Activated CD4-positive, alpha-beta T cell treated with anti-CD3 and anti-CD28 coated beads, Interleukin-2, amount 10 ng/mL, durations not matched to agents 24 days and 14 days (primary cell): ENCODE data around the gene STRIP1. TPM values are rescaled to one million over a fixed set of nuclear protein-coding genes. Genes with fewer than 3 reads are reported as not detected.

Source experiments
- DNase-seq: peaks from one replicate; pipeline ENCODE4 v3.0.0; 2022
- H3K27ac Mint-ChIP-seq: one replicate; pipeline ENCODE4 v1.8.0; 2022; ENCODE audit warnings: mild to moderate bottlenecking, mixed read lengths
- H3K27me3 Mint-ChIP-seq: one replicate; pipeline ENCODE4 v1.8.0; 2022; ENCODE audit warnings: mixed read lengths
- H3K36me3 Mint-ChIP-seq: one replicate; pipeline ENCODE4 v1.8.0; 2022; ENCODE audit warnings: low read depth, mild to moderate bottlenecking, mixed read lengths
- H3K4me1 Mint-ChIP-seq: one replicate; pipeline ENCODE4 v1.8.0; 2021; ENCODE audit warnings: mixed read lengths
- H3K4me3 Mint-ChIP-seq: one replicate; pipeline ENCODE4 v1.8.0; 2022; ENCODE audit warnings: mild to moderate bottlenecking, moderate library complexity, mixed read lengths
- H3K9me3 Mint-ChIP-seq: one replicate; pipeline ENCODE4 v1.8.0; 2021; ENCODE audit warnings: mixed read lengths
- intact Hi-C: fragments of 100-400 bp; cut with micrococcal nuclease; formaldehyde crosslinking; loops from one replicate; pipeline ENCODE4 v1.15.1; 2023
- total RNA-seq: library from RNA; stranded (reverse); gene quantifications from 2 replicates; pipeline ENCODE4 v1.2.3, GENCODE V29; 2022

The STRIP1 gene
- total RNA-seq, 1 donor from 2014 or later, result 41.0 TPM

- intact Hi-C loops, result no loop called here
- Mint-ChIP-seq H3K27me3 (no peaks in the 10 kb centered on the region), H3K27ac (no peak overlapping the region), H3K4me3 (no peak overlapping the region), H3K36me3 (peaks cover 31% of the 10 kb centered on the region), H3K9me3 (no peaks in the 10 kb centered on the region), H3K4me1 (no peaks in the 10 kb centered on the region)
- no peak for DNase-seq
These were observed 26.2 kb downstream of the STRIP1 start for GRCh38 chr1:110060662-110061060.

- H3K4me3 Mint-ChIP-seq, result no peak overlapping the region
- intact Hi-C loops, result no loop called here
- H3K27me3 Mint-ChIP-seq, result peaks cover 5% of the 10 kb centered on the region
- peaks cover 27% of the 10 kb centered on the region for H3K36me3 Mint-ChIP-seq
- H3K27ac Mint-ChIP-seq, result no peak overlapping the region
- no peaks in the 10 kb centered on the region for H3K9me3 Mint-ChIP-seq
- no peak for DNase-seq
- no peaks in the 10 kb centered on the region for H3K4me1 Mint-ChIP-seq
These were observed 26.9 kb downstream of the STRIP1 start for GRCh38 chr1:110061341-110061740.

GRCh38 chr1:110062612-110063011, 28.2 kb downstream of the STRIP1 start:
- Mint-ChIP-seq H3K4me1 (no peaks in the 10 kb centered on the region), H3K27ac (no peak overlapping the region), H3K4me3 (no peak overlapping the region), H3K9me3 (no peaks in the 10 kb centered on the region), H3K36me3 (peaks cover 17% of the 10 kb centered on the region), H3K27me3 (peaks cover 16% of the 10 kb centered on the region)
- intact Hi-C loops, result no loop called here
- DNase-seq, result no peak

- intact Hi-C loops, result no loop called here
- Mint-ChIP-seq H3K9me3 (no peaks in the 10 kb centered on the region), H3K27me3 (peaks cover 26% of the 10 kb centered on the region), H3K36me3 (peaks cover 14% of the 10 kb centered on the region), H3K27ac (no peak overlapping the region), H3K4me1 (peaks cover 8% of the 10 kb centered on the region), H3K4me3 (no peak overlapping the region)
- no peak for DNase-seq
These were observed 29.4 kb downstream of the STRIP1 start for GRCh38 chr1:110063781-110064180.

GRCh38 chr1:110064576-110065337, 30.3 kb downstream of the STRIP1 start:
- H3K27ac Mint-ChIP-seq, result no peak overlapping the region
- intact Hi-C loops, result no loop called here
- peaks cover 14% of the 10 kb centered on the region for H3K36me3 Mint-ChIP-seq
- no peak for DNase-seq
- H3K4me1 Mint-ChIP-seq, result peaks cover 8% of the 10 kb centered on the region
- H3K4me3 Mint-ChIP-seq, result no peak overlapping the region
- peaks cover 32% of the 10 kb centered on the region for H3K27me3 Mint-ChIP-seq
- no peaks in the 10 kb centered on the region for H3K9me3 Mint-ChIP-seq

- no peaks in the 10 kb centered on the region for H3K9me3 Mint-ChIP-seq
- intact Hi-C loops, result no loop called here
- no peak overlapping the region for H3K4me3 Mint-ChIP-seq
- peaks cover 8% of the 10 kb centered on the region for H3K4me1 Mint-ChIP-seq
- H3K27me3 Mint-ChIP-seq, result peaks cover 36% of the 10 kb centered on the region
- H3K27ac Mint-ChIP-seq, result no peak overlapping the region
- DNase-seq, result no peak
- peaks cover 9% of the 10 kb centered on the region for H3K36me3 Mint-ChIP-seq
These were observed 31.4 kb downstream of the STRIP1 start for GRCh38 chr1:110065841-110066240.

- peaks cover 53% of the 10 kb centered on the region for H3K27me3 Mint-ChIP-seq
- no peak overlapping the region for H3K4me3 Mint-ChIP-seq
- H3K27ac Mint-ChIP-seq, result no peak overlapping the region
- H3K9me3 Mint-ChIP-seq, result no peaks in the 10 kb centered on the region
- peaks cover 2% of the 10 kb centered on the region for H3K36me3 Mint-ChIP-seq
- no peak for DNase-seq
- intact Hi-C loops, result no loop called here
- H3K4me1 Mint-ChIP-seq, result peaks cover 8% of the 10 kb centered on the region
These were observed 33.1 kb downstream of the STRIP1 start for GRCh38 chr1:110067479-110067892.

GRCh38 chr1:110067893-110068645, 33.6 kb downstream of the STRIP1 start:
- intact Hi-C loops, result loop anchor here (2.0 kb wide), 1 partner anchor 15 kb away; no protein-coding TSS in a partner anchor
- peaks cover 58% of the 10 kb centered on the region for H3K27me3 Mint-ChIP-seq
- H3K9me3 Mint-ChIP-seq, result no peaks in the 10 kb centered on the region
- peak overlapping the region; percentile 62 for H3K4me3 Mint-ChIP-seq
- DNase-seq, result peak; percentile 66
- peak overlapping the region; percentile 64 for H3K27ac Mint-ChIP-seq
- H3K4me1 Mint-ChIP-seq, result peaks cover 8% of the 10 kb centered on the region
- H3K36me3 Mint-ChIP-seq, result peaks cover 2% of the 10 kb centered on the region

- Mint-ChIP-seq H3K36me3 (peaks cover 2% of the 10 kb centered on the region), H3K9me3 (no peaks in the 10 kb centered on the region), H3K27me3 (peaks cover 64% of the 10 kb centered on the region), H3K4me3 (peak overlapping the region; percentile 62), H3K4me1 (peaks cover 8% of the 10 kb centered on the region), H3K27ac (peak overlapping the region; percentile 64)
- intact Hi-C loops, result loop anchor here (2.0 kb wide), 1 partner anchor 14 kb away; no protein-coding TSS in a partner anchor
- peak; percentile 77 for DNase-seq
These were observed 34.4 kb downstream of the STRIP1 start for GRCh38 chr1:110068646-110069403.

GRCh38 chr1:110069404-110070281, 35.2 kb downstream of the STRIP1 start:
- DNase-seq, result peak; percentile 61
- Mint-ChIP-seq H3K4me1 (peaks cover 8% of the 10 kb centered on the region), H3K36me3 (peaks cover 2% of the 10 kb centered on the region), H3K9me3 (no peaks in the 10 kb centered on the region), H3K27me3 (peaks cover 72% of the 10 kb centered on the region), H3K4me3 (no peak overlapping the region), H3K27ac (no peak overlapping the region)
- intact Hi-C loops, result loop anchor here (2.0 kb wide), 1 partner anchor 13 kb away; no protein-coding TSS in a partner anchor

- H3K4me3 Mint-ChIP-seq, result no peak overlapping the region
- peaks cover 8% of the 10 kb centered on the region for H3K4me1 Mint-ChIP-seq
- no peak overlapping the region for H3K27ac Mint-ChIP-seq
- intact Hi-C loops, result no loop called here
- H3K36me3 Mint-ChIP-seq, result peaks cover 2% of the 10 kb centered on the region
- H3K27me3 Mint-ChIP-seq, result peaks cover 77% of the 10 kb centered on the region
- DNase-seq, result no peak
- no peaks in the 10 kb centered on the region for H3K9me3 Mint-ChIP-seq
These were observed 35.9 kb downstream of the STRIP1 start for GRCh38 chr1:110070282-110070669.

GRCh38 chr1:110070671-110071242, 36.3 kb downstream of the STRIP1 start, which contains the start of gene ALX3:
TSS of gene ALX3 (minus strand) at chr1:110070672. CDS start at chr1:110070612, 60 bp downstream.
- Mint-ChIP-seq H3K27me3 (peaks cover 81% of the 10 kb centered on the region), H3K9me3 (no peaks in the 10 kb centered on the region)
- intact Hi-C loops, result no loop called here

GRCh38 chr1:110074166-110074565, 39.7 kb downstream of the STRIP1 start:
- no peak overlapping the region for H3K27ac Mint-ChIP-seq
- peaks cover 68% of the 10 kb centered on the region for H3K27me3 Mint-ChIP-seq
- intact Hi-C loops, result no loop called here
- no peaks in the 10 kb centered on the region for H3K9me3 Mint-ChIP-seq
- H3K4me1 Mint-ChIP-seq, result no peaks in the 10 kb centered on the region
- H3K4me3 Mint-ChIP-seq, result no peak overlapping the region
- DNase-seq, result no peak
- no peaks in the 10 kb centered on the region for H3K36me3 Mint-ChIP-seq

More at GRCh38 chr1:110070671-110071242, 36.3 kb downstream of the STRIP1 start, which contains the start of gene ALX3:
- H3K36me3 Mint-ChIP-seq, result peaks cover 2% of the 10 kb centered on the region
- H3K4me1 Mint-ChIP-seq, result peaks cover 8% of the 10 kb centered on the region
- DNase-seq, result no peak
- H3K27ac Mint-ChIP-seq, result no peak within 1 kb of the TSS
- H3K4me3 Mint-ChIP-seq, result no peak within 1 kb of the TSS
